Measurements from ENCODE around the gene RER1. TPM values are rescaled to one million over a fixed set of nuclear protein-coding genes. Genes with fewer than 3 reads are reported as not detected.

RER1 gene
- total RNA-seq, 1 experiment from 2014 or later, result 110 TPM

DNA sequence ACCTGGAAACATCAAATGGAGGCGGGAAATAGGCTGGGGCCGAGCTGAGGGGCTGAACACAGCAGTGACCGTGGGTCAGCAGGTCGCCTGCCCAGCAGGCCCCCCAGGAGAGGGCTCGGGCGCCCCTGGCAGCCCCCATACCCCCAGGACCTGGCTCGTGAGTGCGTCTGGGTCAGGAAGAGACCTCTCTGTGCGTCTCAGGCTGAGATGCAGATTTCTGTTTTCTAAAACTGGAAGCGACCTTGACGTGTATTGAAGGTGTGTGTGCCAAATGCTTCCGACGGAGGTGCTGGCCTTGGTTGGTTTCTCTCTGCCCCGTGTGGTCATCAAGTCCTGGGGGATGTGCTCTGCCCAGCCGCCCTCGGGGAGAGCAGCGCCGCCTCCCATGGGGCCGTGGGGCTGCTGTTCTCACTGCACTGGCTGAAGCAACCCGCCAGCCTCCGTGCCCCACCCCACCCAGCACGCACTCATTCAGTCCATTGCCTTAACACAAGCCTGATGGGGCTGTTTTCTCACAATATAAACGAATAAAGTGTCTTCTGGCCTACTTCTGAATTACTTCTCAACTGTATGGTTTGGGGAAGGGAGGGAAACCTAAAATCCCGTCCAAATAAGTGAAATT lies 13.4 kb downstream of the RER1 start:
- Mint-ChIP-seq H3K27me3 (ENCODE audit: low read depth) (no peaks in the 10 kb centered on the region; the same call in none of the 2 replicates), H3K4me1 (no peaks in the 10 kb centered on the region), H3K4me3 (no peak overlapping the region), H3K9me3 (no peaks in the 10 kb centered on the region), H3K27ac (peak overlapping the region in 1 of 3 experiments; percentile 74; a peak in 1 of 7 replicates), H3K36me3 (ENCODE audit: insufficient read depth in 1 of 3, low read depth in 3 of 3) (peaks cover 16 to 82% (median 72%) of the 10 kb centered on the region in 3 experiments; a peak in 6 of 7 replicates)
- Histone ChIP-seq H4K8ac (replicated peaks; ENCODE audit: insufficient read length, low read depth, low read length) (no peak overlapping the region), H3K4ac (ENCODE audit: low read depth, low read length) (no peak overlapping the region), H2BK120ac (ENCODE audit: low read depth, low read length, poor library complexity, severe bottlenecking) (no peak overlapping the region), H4K5ac (ENCODE audit: insufficient read length, low read depth, low read length) (no peak overlapping the region), H2AFZ (ENCODE audit: low read length) (no peak overlapping the region), H3K23ac (ENCODE audit: insufficient read length, low read depth, low read length) (no peak overlapping the region), H3T11ph (ENCODE audit: low read length) (no peak overlapping the region), H3K4me2 (ENCODE audit: insufficient read depth, insufficient read length, low read length) (no peak overlapping the region), H3K27me3 (ENCODE audit: insufficient read depth, low read length) (no peaks in the 10 kb centered on the region), H4K91ac (ENCODE audit: insufficient read length, low read depth, low read length) (no peak overlapping the region), H2BK15ac (ENCODE audit: low read depth, low read length) (no peak overlapping the region), H3K79me2 (ENCODE audit: insufficient read depth, low read length) (no peaks in the 10 kb centered on the region), H3K79me1 (ENCODE audit: insufficient read depth, low read depth, low read length, poor library complexity, severe bottlenecking) (no peaks in the 10 kb centered on the region), H3K23me2 (ENCODE audit: insufficient read length, low read depth, low read length, poor library complexity, severe bottlenecking) (no peaks in the 10 kb centered on the region), H3K9me3 (ENCODE audit: control insufficient read depth, low read depth, low read length) (no peaks in the 10 kb centered on the region), H2BK5ac (ENCODE audit: insufficient read length, low read length) (no peak overlapping the region), H3K18ac (ENCODE audit: insufficient read length, low read depth, low read length) (no peak overlapping the region), H3K14ac (ENCODE audit: insufficient read depth, low read length) (no peak overlapping the region), H3K27ac (ENCODE audit: insufficient read length, low read depth, low read length) (no peak overlapping the region), H2BK20ac (ENCODE audit: low read depth, low read length, poor library complexity, severe bottlenecking) (no peak overlapping the region), H2AK5ac (ENCODE audit: insufficient read length, low read length) (no peak overlapping the region), H4K20me1 (ENCODE audit: control insufficient read depth, insufficient read depth, insufficient read length) (no peaks in the 10 kb centered on the region), H3K4me1 (ENCODE audit: insufficient read depth, low read length) (no peaks in the 10 kb centered on the region), H3K56ac (ENCODE audit: insufficient read length, low read depth, low read length) (no peak overlapping the region), H3K9ac (ENCODE audit: extremely low read depth, insufficient read length, low read length) (no peak overlapping the region), H2BK12ac (ENCODE audit: insufficient read length, low read depth, low read length) (no peak overlapping the region)
- TF ChIP-seq CTCF (conservative IDR thresholded peaks at IDR 0.05), result no peak
- no CpG with 5 or more reads among the region's 24 CpGs for WGBS (ENCODE audit: extremely low coverage, insufficient read length, low lambda C conversion rate)
- DNase-seq, result no peak
